Keratinocyte (primary cell): ENCODE results near the gene SIPA1L3.

Experiments used
- CTCF ChIP-seq, 3 experiments: IDR thresholded peaks in 1 of 3; conservative IDR thresholded peaks in 1 of 3; optimal IDR thresholded peaks in 1 of 3; 2 replicates in 2 of 3; 3 replicates in 1 of 3; pipeline versions ENCODE3 to v1.5.1; 2011; ENCODE audit warnings: low read length in 3 of 3, mild to moderate bottlenecking in 3 of 3, moderate library complexity in 2 of 3, control low read depth in 1 of 3, inconsistent platforms in 1 of 3; ENCODE audit not compliant: insufficient read depth in 2 of 3; ENCODE audit errors: extremely low read depth in 1 of 3
- EZH2 ChIP-seq: IDR thresholded peaks from one replicate; pipeline ENCODE4 v1.6.1; 2012; ENCODE audit warnings: inconsistent platforms, mild to moderate bottlenecking, low read length, moderate library complexity

GRCh38 chr19:38004521-38005223, 97.7 kb downstream of the SIPA1L3 start:
- no peak for TF ChIP-seq CTCF (optimal IDR thresholded peaks at IDR 0.05 in 1 of 3, IDR thresholded peaks at IDR 0.05 in 1 of 3, conservative IDR thresholded peaks at IDR 0.05 in 1 of 3; ENCODE audit: extremely low read depth in 1 of 3, insufficient read depth in 2 of 3, low read length in 3 of 3)
- TF ChIP-seq EZH2: no peak
